ENCODE measurements around the gene EBLN2.

EBLN2 gene

DNA sequence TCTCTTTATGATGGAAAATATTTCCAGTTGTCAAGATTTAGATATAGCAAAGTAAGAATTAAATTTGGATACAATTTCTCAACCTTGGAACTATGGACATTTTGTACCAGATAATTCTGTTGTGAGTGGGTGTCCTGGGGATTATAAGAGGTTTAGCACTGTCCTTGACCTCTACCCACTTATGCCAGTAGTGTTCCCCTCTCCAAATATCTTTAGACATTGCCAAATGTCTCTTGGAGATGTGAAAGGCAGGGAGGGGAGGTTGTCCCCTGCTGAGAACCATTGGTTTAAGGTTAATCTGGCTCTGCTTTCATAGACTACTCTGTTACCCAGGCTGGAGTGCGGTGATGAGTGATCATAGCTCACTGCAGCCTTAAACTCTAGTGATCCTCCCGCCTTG is at the start of gene EBLN2:
EBLN2 (plus strand) TSS at position 244 of the 400 bp plus-strand sequence. CDS start 423 bp downstream, outside the sequence.
- H3K9me3 Mint-ChIP-seq, result no peaks in the 10 kb centered on the region
- no peak within 1 kb of the TSS for H3K27ac Mint-ChIP-seq
- ATAC-seq (no peak), DNase-seq (ENCODE audit: low spot score in 2 of 2) (no peak)
- peaks cover 7% of the 10 kb centered on the region for H3K4me1 Mint-ChIP-seq
- H3K36me3 Mint-ChIP-seq, result peaks cover 93% of the 10 kb centered on the region
- no peak within 1 kb of the TSS for H3K4me3 Mint-ChIP-seq

DNA sequence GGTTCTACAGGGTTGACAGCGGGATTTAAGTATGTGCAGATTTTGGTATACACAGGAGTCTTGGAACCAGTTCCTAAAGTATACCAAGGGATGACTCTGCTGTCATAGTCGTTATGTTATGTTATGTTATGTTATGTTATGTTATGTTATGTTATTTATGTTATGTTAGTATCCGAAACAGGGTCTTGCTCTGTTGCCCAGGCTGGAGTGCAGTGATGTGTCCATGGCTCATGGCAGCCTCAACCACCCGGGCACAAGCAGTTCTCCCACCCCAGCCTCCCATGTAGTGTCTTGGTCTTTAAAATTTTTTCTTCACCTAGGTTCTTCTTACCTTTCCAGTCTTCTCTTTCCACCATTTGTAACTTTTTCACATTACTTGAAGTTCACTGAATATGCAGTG is 43.2 kb upstream of the EBLN2 start:
- peak overlapping the region; percentile 37 for H3K4me3 Mint-ChIP-seq
- H3K36me3 Mint-ChIP-seq, result peaks cover 61% of the 10 kb centered on the region
- H3K9me3 Mint-ChIP-seq, result no peaks in the 10 kb centered on the region
- peaks cover 49% of the 10 kb centered on the region for H3K4me1 Mint-ChIP-seq
- H3K27ac Mint-ChIP-seq, result peak overlapping the region; percentile 63
- ATAC-seq, result no peak
- no peak for DNase-seq (ENCODE audit: low spot score in 2 of 2)

DNA sequence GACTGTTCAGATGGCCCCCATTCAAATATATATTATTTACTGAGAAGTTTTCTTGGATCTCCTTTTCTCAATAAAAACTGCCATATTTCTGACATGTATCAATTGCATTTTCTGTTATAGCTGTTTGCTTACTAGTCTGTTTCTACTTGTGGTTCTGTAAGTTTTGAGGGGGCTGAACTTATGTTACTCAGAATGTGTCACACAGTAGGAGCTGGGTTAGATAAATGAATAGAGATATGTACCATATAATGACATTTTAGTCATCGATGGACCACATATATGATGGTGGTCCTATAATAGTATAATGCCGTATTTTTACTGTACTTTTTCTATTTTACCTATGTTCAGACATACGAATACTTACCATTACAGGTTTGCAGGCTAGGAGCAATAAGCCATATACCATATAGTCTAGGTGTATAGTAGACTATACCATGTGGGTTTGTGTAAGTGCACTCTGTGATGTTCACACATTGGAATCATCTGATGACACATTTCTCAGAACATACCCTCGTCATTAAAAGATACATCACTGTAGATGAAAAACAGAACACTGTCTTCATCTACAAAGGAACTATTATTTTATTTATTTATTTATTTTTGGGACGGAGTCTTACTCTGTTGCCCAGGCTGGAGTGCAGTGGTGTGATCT is 42.5 kb upstream of the EBLN2 start:
- Mint-ChIP-seq H3K9me3 (no peaks in the 10 kb centered on the region), H3K36me3 (peaks cover 56% of the 10 kb centered on the region), H3K27ac (peak overlapping the region; percentile 63), H3K4me3 (peak overlapping the region; percentile 37), H3K4me1 (peaks cover 49% of the 10 kb centered on the region)
- DNase-seq (ENCODE audit: low spot score in 2 of 2), result no peak
- peak; percentile 98 for ATAC-seq

DNA sequence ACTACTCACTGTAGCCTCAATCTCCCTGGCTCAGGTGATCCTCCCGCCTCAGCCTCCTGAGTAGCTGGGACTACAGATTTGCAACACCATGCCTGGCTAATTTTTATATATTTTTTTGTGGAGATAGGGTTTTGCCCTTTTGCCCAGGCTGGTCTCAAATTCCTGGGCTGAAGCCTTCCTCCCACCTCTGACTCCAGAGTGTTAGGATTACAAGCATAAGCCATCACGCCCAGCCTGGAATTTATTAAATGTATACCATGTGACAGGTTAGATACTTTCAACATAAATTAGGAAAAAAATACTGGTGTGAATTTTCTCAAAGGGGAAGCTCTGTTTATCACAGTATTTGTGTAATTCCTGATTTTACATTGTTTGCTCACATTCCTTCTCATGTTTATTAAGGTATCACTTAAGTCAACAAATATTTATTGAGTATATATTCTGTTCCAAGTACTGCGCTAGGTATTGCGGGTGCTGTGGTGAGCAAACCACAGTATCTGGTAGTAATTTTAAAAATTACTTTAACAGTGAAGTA is 40.1 kb upstream of the EBLN2 start:
- no peaks in the 10 kb centered on the region for H3K9me3 Mint-ChIP-seq
- peaks cover 36% of the 10 kb centered on the region for H3K36me3 Mint-ChIP-seq
- DNase-seq (ENCODE audit: low spot score in 2 of 2), result no peak
- ATAC-seq, result no peak
- H3K27ac Mint-ChIP-seq, result peak overlapping the region; percentile 54
- H3K4me1 Mint-ChIP-seq, result peaks cover 57% of the 10 kb centered on the region
- no peak overlapping the region for H3K4me3 Mint-ChIP-seq

DNA sequence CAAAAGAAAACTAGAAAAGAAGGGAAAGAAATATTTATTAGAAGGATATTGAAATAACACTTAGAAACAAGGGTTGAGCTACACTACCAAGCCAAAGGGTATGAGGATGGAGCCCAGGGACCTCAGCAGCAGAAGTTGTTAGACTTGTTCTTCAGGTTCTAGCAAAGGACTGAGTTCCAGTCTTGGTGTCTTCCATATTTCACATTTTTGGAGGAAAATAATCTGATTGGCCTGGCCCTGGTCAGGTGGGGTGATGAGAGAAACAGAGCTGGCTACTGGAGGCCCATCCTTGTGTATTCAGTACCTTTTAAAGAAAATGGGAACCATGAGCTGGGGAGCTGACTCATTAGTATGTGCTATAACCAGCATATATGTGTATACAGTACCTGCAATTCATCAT is 36.6 kb upstream of the EBLN2 start:
- H3K36me3 Mint-ChIP-seq, result peaks cover 21% of the 10 kb centered on the region
- no peak overlapping the region for H3K4me3 Mint-ChIP-seq
- peaks cover 61% of the 10 kb centered on the region for H3K4me1 Mint-ChIP-seq
- no peaks in the 10 kb centered on the region for H3K9me3 Mint-ChIP-seq
- ATAC-seq, result no peak
- no peak overlapping the region for H3K27ac Mint-ChIP-seq
- no peak for DNase-seq (ENCODE audit: low spot score in 2 of 2)

DNA sequence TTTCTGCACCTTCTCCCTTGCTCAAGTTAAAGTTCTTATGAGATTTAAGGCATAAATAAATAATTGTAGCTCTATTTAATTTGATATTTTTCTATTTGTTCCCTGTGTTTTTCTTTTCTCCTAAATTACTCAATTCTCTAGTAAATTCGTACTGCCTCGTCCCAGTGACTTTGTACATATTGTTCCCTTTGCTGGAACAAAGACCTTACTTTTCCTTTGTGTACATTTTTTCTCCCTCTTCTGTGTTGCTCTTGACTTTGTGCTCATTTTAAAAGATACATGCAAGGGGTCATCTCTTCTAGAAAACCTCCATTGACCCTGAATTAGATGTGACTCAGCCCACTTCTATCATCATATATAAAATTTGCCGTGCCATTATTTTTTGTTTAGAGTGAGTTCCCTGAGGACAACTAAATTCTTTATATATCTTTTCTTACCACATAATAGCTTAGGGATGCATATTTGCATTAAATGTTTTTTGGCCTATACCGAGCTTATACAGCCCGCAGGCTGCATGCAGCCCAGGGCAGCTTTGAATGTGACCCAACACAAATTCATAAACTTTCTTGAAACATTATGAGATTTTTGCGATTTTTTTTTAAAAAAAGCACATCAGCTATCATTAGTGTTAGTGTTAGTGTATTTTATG is 35.2 kb upstream of the EBLN2 start:
- Mint-ChIP-seq H3K36me3 (peaks cover 14% of the 10 kb centered on the region), H3K4me3 (no peak overlapping the region), H3K27ac (no peak overlapping the region), H3K9me3 (no peaks in the 10 kb centered on the region), H3K4me1 (peaks cover 63% of the 10 kb centered on the region)
- ATAC-seq (no peak), DNase-seq (ENCODE audit: low spot score in 2 of 2) (no peak)

DNA sequence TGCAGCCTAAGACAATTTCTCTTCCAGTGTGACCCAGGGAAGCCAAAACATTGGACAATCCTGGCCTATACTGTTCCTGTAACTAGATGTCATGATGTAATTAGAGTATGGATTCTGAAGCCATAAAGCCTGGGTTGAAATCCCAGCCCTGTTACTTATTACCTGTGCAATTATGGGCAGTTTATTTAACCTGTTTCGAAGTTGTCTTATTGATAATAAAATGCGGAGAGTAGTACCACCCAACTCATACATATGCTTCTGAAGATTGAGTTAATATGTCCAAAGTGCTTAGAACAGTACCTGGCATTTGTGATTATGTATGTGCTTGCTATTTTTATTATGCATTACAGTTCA is 34.7 kb upstream of the EBLN2 start:
- H3K36me3 Mint-ChIP-seq, result peaks cover 12% of the 10 kb centered on the region
- no peak overlapping the region for H3K4me3 Mint-ChIP-seq
- ATAC-seq, result no peak
- no peak for DNase-seq (ENCODE audit: low spot score in 2 of 2)
- no peaks in the 10 kb centered on the region for H3K9me3 Mint-ChIP-seq
- peaks cover 64% of the 10 kb centered on the region for H3K4me1 Mint-ChIP-seq
- H3K27ac Mint-ChIP-seq, result no peak overlapping the region

DNA sequence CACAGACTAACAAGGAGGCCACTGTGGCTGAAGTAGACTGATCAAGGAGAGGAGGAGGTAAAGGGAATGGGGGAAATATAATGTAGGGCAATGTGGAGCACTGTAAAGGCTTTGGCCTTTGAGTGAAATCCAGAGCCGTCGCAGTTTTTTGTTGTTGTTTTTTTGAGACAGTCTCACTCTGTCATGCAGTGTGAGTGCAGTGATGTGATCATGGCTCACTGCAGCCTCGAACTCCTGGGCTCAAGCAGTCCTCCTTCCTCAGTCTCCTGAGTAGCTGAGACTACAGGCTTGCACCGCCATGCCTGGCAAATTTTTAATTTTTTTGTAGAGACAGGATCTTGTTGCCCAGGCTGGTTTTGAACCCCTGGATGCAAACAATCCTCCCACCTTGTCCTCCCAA is 32.7 kb upstream of the EBLN2 start:
- H3K4me3 Mint-ChIP-seq, result peak overlapping the region; percentile 7
- DNase-seq (ENCODE audit: low spot score in 2 of 2) (no peak), ATAC-seq (peak; percentile 61)
- H3K36me3 Mint-ChIP-seq, result peaks cover 9% of the 10 kb centered on the region
- H3K9me3 Mint-ChIP-seq, result no peaks in the 10 kb centered on the region
- peak overlapping the region; percentile 23 for H3K27ac Mint-ChIP-seq
- H3K4me1 Mint-ChIP-seq, result peaks cover 76% of the 10 kb centered on the region

DNA sequence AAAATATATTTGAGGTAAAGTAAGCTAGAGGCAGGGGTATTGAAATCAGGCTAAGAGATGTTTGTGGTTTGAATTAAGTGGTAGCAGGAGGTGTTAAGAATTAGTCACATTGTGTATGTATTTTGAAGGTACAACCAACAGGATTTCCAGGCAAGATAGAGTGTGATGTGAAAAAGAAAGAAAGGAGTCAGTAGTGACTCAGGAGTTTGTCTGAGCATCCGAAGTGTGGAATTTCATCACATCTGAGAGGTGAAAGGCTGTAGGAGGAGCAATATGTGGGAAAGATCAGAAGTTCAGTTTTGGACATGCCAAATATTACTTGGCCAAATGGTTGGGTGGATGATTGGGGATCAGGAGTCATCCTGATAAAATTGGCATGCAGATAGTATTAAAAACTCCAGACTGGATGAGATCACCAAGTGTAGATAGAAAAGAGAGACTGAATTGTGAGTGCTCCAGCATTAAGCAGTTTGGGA is 32.1 kb upstream of the EBLN2 start:
- peak; percentile 99 for ATAC-seq
- H3K9me3 Mint-ChIP-seq, result no peaks in the 10 kb centered on the region
- peak overlapping the region; percentile 23 for H3K27ac Mint-ChIP-seq
- no peak for DNase-seq (ENCODE audit: low spot score in 2 of 2)
- H3K4me3 Mint-ChIP-seq, result peak overlapping the region; percentile 7
- H3K36me3 Mint-ChIP-seq, result peaks cover 14% of the 10 kb centered on the region
- peaks cover 81% of the 10 kb centered on the region for H3K4me1 Mint-ChIP-seq

DNA sequence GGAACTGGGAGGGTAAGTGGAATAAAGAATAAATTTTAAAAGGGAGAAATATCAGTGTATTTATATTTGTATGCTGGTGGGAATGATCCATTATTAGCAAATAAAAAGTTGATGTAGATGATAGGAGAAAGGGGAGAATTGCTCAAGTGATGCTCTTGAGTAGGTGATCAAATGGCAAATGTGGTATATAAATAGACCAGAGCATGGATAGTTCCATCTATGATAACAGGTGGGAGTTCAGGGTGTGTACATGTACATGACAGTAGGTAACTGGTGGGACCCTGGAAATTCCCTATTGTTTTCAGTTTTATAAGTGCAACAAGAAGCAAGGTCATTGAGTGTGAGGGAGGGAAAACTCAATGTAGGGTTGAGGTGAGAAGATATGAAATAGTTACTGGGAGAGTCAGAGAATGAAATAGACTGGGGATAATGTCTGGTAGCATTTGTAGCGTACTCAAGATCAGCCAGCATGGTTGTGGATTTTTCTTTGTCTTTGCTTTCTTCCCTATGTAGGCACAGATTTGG is 31.3 kb upstream of the EBLN2 start:
- Mint-ChIP-seq H3K27ac (peak overlapping the region; percentile 23), H3K9me3 (no peaks in the 10 kb centered on the region), H3K4me3 (no peak overlapping the region), H3K36me3 (peaks cover 22% of the 10 kb centered on the region), H3K4me1 (peaks cover 82% of the 10 kb centered on the region)
- DNase-seq (ENCODE audit: low spot score in 2 of 2) (no peak), ATAC-seq (no peak)

DNA sequence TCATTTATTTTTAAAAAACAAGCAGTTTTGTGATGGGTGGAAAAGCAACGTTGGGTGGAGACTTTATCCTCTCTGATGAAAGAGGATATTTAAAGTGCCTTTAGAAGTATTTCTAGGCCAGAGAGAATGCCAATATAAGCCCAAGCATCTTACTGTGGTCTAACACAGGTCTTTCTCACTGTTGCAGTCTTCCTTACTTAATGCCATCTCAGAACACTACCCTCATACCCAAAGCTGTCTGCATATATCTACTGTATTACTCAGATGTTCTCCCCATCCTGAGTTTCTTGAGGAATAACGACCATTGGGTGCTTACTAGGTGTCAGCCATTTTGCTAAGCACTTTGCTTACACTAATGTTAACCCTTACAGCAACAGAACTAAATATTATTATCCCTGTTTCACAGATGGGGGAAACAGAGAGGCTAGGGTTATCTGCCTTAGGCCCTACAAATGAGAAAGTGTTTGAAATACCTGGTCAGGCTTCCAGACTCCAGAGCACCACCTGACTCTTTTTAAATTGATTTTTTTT is 29.8 kb upstream of the EBLN2 start:
- peaks cover 23% of the 10 kb centered on the region for H3K36me3 Mint-ChIP-seq
- H3K4me1 Mint-ChIP-seq, result peaks cover 79% of the 10 kb centered on the region
- no peak for ATAC-seq
- DNase-seq (ENCODE audit: low spot score in 2 of 2), result no peak
- H3K9me3 Mint-ChIP-seq, result no peaks in the 10 kb centered on the region
- H3K27ac Mint-ChIP-seq, result no peak overlapping the region
- no peak overlapping the region for H3K4me3 Mint-ChIP-seq

DNA sequence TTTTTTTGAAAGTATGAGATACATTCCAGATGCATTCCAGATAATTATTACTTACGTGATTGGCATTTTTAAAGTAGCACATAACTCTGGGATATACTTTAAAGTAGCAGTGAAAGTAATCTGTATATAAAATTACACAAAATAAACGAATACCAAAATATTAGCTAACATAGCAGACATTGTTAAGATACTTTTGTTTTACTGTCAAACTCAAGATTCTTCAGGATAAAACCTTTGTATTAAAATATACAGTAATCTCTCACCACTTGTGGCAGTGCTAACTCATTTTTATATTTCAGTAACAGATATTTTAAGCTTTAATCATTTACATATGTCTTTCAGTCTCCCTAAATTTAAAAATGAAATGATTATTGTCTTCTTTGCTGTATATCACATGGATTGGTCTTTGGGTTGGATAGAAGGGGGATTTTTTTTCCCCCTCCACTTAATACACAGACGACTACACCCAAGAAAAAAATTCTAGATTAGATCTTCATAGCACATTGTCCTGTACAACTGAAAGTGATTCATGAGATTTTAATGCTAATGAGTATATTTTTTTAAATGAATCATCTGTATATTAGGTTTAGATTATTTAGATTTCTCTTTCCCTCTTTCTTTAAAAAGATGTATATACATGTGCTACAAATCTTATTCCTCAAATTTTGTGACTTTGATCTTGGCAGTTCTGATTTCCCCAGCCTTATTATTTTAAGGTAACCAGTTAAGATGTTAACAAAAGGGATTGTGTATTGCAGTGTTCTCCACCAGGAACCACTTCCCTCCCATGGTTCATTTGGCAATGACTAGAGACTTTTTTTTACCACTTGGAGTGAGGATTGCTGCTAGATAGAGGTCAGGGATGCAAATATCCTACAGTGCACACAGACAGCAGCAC is 24.5 kb upstream of the EBLN2 start:
- Mint-ChIP-seq H3K27ac (no peak overlapping the region), H3K9me3 (no peaks in the 10 kb centered on the region), H3K4me1 (peaks cover 64% of the 10 kb centered on the region), H3K36me3 (peaks cover 42% of the 10 kb centered on the region), H3K4me3 (no peak overlapping the region)
- ATAC-seq (peak; percentile 36), DNase-seq (ENCODE audit: low spot score in 2 of 2) (no peak)

DNA sequence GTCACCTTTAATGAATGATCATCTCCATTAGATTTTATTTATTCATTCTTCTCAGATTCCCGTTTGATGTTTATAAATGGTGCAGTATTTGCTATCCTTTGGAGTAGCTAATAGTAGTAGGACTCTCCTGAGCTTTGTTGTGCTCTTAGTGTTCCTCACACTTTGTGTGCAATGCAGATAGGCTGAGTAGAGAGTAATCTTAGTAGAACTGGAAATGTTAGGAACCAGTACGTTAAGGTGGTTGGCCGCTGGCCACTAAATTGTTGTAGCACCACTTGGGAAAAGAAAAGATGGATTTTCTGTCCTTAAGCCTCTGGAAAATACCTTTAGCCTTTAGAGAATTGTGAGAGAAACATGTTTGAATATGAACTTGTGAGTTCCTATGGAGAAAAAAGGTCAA is 19.9 kb upstream of the EBLN2 start:
- H3K27ac Mint-ChIP-seq, result no peak overlapping the region
- H3K4me1 Mint-ChIP-seq, result peaks cover 54% of the 10 kb centered on the region
- no peak for ATAC-seq
- no peaks in the 10 kb centered on the region for H3K9me3 Mint-ChIP-seq
- DNase-seq (ENCODE audit: low spot score in 2 of 2), result no peak
- peak overlapping the region; percentile 2 for H3K4me3 Mint-ChIP-seq
- peaks cover 34% of the 10 kb centered on the region for H3K36me3 Mint-ChIP-seq

DNA sequence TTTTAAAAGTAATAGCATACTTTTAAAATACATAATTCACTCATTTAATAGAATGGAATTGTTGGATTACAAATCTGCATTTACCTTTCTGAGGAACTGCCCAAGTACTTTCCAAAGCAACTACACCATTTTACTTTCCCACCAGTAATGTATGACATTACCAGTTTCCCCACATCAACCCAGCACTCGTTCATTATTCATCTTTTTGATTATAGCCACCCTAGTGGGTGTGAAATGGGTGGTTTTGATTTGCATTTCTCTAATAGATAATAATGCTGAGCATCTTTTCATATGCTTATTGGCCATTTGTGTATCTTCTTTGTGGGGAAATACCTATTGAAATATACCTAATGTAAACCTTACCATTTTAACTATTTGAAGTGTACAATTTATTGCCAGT is 18.0 kb upstream of the EBLN2 start:
- DNase-seq (ENCODE audit: low spot score in 2 of 2) (no peak), ATAC-seq (no peak)
- Mint-ChIP-seq H3K4me3 (no peak overlapping the region), H3K36me3 (peaks cover 48% of the 10 kb centered on the region), H3K9me3 (no peaks in the 10 kb centered on the region), H3K27ac (no peak overlapping the region), H3K4me1 (peaks cover 40% of the 10 kb centered on the region)

DNA sequence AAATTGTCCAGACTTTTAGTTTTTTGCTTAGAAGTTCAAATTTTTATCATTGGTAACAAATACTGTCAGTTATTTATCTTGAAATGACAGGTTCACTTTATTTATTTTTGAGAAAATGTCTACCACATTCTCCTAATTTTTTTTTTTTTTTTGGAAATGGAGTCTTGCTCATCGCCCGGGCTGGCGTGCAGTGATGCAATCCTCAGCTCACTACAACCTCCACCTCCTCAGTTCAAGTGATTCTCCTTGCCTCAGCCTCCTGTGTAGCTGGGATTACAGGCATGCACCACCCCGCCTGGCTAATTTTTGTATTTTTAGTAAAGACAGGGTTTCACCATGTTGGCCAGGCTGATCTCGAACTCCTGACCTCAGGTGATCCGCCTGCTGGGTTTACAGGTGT is 16.1 kb upstream of the EBLN2 start:
- ATAC-seq (no peak), DNase-seq (ENCODE audit: low spot score in 2 of 2) (no peak)
- Mint-ChIP-seq H3K4me3 (no peak overlapping the region), H3K36me3 (peaks cover 59% of the 10 kb centered on the region), H3K9me3 (no peaks in the 10 kb centered on the region), H3K27ac (no peak overlapping the region), H3K4me1 (peaks cover 42% of the 10 kb centered on the region)
